Prostate gland (tissue), 2 donors: ENCODE results near the gene GADL1. TPM values are rescaled to one million over a fixed set of nuclear protein-coding genes. Genes with fewer than 3 reads are reported as not detected.

Experiments
- DNase-seq: peaks from one replicate; pipeline ENCODE4 v3.0.0-alpha.2; 2019; ENCODE audit warnings: low spot score
- H3K27ac ChIP-seq, 2 donors: fragments of 200-600 bp; sonication (generic); 2 replicates each; pipeline ENCODE4 v1.5.1; 2017 to 2019
- H3K27me3 ChIP-seq: fragments of 200-600 bp; sonication (generic); replicated peaks from 2 replicates; pipeline ENCODE4 v1.5.1; 2019; ENCODE audit not compliant: insufficient read depth
- H3K36me3 ChIP-seq, 2 donors: fragments of 200-600 bp; sonication (generic); 1 replicate in 1 of 2; 2 replicates in 1 of 2; pipeline versions ENCODE4 v1.5.1 to v1.8.1; 2017 to 2019
- H3K4me1 ChIP-seq: fragments of 200-600 bp; sonication (generic); replicated peaks from 2 replicates; pipeline ENCODE4 v1.5.1; 2019
- H3K4me3 ChIP-seq, 2 donors: fragments of 200-600 bp; sonication (generic); 2 replicates each; pipeline ENCODE4 v1.5.1; 2017 to 2019
- H3K9me3 ChIP-seq: fragments of 200-600 bp; sonication (generic); 2 replicates; pipeline ENCODE4 v1.5.1; 2017
- POLR2A ChIP-seq: fragments of 450-650 bp; IDR thresholded peaks from one replicate; pipeline ENCODE4 v1.6.1; 2016; ENCODE audit warnings: antibody characterized with exemption, mild to moderate bottlenecking
- POLR2AphosphoS5 ChIP-seq: sonication (generic); formaldehyde crosslinking; IDR thresholded peaks from one replicate; pipeline ENCODE4 v1.6.1; 2017; ENCODE audit warnings: antibody characterized with exemption
- WGBS: methylation state at CpG from one replicate; pipeline ENCODE4 v1.1.5; 2018; 5-methylcytosine and 5-hydroxymethylcytosine counted together
- intact Hi-C: fragments of 100-400 bp; cut with DNase I; formaldehyde crosslinking; loops from one replicate; pipeline ENCODE4 v1.14.2; 2022
- total RNA-seq, 2 donors: library from RNA; depleted of rRNA; stranded (reverse); fragments of >200 nt; gene quantifications; one replicate each; pipeline ENCODE4 v1.1.0, GENCODE V29; 2016
- TF ChIP-seq, protein P1 (sequence below), 4 experiments: fragments of 200-600 bp in 2 of 4; fragments of 450-650 bp in 2 of 4; sonication (generic) in 2 of 4; IDR thresholded peaks; 1 replicate in 3 of 4; 2 replicates in 1 of 4; pipeline ENCODE4 v1.5.1; 2016 to 2019; ENCODE audit warnings: antibody characterized with exemption in 4 of 4, mild to moderate bottlenecking in 2 of 4, moderate library complexity in 2 of 4

The GADL1 gene
- total RNA-seq, 2 donors from 2014 or later, result not detected

DNA sequence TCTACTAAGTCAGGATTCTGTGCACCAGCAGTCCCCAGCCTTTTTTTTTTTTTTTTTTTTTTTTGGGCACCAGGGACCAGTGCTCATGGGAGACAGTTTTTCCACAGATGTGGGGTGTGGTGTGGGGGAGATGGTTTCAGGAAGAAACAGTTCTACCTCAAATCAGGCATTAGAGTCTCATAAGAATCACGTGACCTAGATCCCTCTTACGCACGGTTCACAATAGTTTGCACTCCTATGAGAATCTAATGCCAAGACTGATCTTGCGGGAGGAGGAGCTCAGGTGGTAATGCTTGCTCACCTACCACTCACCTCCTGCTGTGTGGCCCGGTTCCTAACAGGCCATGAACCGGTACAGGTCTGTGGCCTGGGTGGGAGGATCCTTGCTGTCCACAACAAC is 88.8 kb downstream of the GADL1 start:
- no peaks in the 10 kb centered on the region for H3K36me3 ChIP-seq
- 97% methylated on average over 6 of the region's 6 CpGs for WGBS
- H3K27ac ChIP-seq, result no peak overlapping the region
- no peaks in the 10 kb centered on the region for H3K9me3 ChIP-seq
- intact Hi-C loops, result no loop called here
- no peaks in the 10 kb centered on the region for H3K4me1 ChIP-seq
- DNase-seq, result no peak
- H3K27me3 ChIP-seq, result no peaks in the 10 kb centered on the region
- H3K4me3 ChIP-seq, result no peak overlapping the region
- no peak for TF ChIP-seq POLR2AphosphoS5
- TF ChIP-seq, protein P1, sequence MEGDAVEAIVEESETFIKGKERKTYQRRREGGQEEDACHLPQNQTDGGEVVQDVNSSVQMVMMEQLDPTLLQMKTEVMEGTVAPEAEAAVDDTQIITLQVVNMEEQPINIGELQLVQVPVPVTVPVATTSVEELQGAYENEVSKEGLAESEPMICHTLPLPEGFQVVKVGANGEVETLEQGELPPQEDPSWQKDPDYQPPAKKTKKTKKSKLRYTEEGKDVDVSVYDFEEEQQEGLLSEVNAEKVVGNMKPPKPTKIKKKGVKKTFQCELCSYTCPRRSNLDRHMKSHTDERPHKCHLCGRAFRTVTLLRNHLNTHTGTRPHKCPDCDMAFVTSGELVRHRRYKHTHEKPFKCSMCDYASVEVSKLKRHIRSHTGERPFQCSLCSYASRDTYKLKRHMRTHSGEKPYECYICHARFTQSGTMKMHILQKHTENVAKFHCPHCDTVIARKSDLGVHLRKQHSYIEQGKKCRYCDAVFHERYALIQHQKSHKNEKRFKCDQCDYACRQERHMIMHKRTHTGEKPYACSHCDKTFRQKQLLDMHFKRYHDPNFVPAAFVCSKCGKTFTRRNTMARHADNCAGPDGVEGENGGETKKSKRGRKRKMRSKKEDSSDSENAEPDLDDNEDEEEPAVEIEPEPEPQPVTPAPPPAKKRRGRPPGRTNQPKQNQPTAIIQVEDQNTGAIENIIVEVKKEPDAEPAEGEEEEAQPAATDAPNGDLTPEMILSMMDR (IDR thresholded peaks at IDR 0.05), result no peak
- TF ChIP-seq POLR2A, result no peak

DNA sequence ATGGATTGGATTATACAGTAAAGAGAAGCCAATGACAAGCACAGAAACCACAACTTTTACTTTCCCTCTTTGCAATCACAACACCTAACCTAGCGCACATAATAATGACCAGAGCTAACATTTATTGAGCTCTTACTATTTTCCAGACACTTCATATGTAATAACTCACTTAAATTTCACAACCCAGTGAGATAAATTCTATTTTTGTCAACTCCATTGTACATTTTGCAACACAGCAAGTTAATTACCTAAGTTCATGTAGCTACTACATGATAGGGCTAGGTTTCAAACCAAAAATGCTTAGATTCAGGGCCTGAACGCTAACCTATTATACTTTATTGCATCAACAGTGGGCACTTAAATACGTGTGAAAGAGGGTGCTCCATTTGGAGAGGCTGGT is 89.5 kb downstream of the GADL1 start:
- no peak for DNase-seq
- WGBS, result 89% methylated on average over 3 of the region's 3 CpGs
- H3K4me3 ChIP-seq, result no peak overlapping the region
- H3K4me1 ChIP-seq, result no peaks in the 10 kb centered on the region
- TF ChIP-seq POLR2A (no peak), POLR2AphosphoS5 (no peak)
- TF ChIP-seq, protein P1 (IDR thresholded peaks at IDR 0.05), result no peak
- no peaks in the 10 kb centered on the region for H3K36me3 ChIP-seq
- intact Hi-C loops, result no loop called here
- no peaks in the 10 kb centered on the region for H3K9me3 ChIP-seq
- no peaks in the 10 kb centered on the region for H3K27me3 ChIP-seq
- H3K27ac ChIP-seq, result no peak overlapping the region

- no peak for TF ChIP-seq POLR2AphosphoS5
- no peak for TF ChIP-seq POLR2A
- TF ChIP-seq, protein P1 (IDR thresholded peaks at IDR 0.05), result no peak
- H3K4me1 ChIP-seq, result no peaks in the 10 kb centered on the region
- no peak for DNase-seq
- H3K27ac ChIP-seq, result no peak overlapping the region
- intact Hi-C loops, result no loop called here
- H3K4me3 ChIP-seq, result no peak overlapping the region
- H3K36me3 ChIP-seq, result no peaks in the 10 kb centered on the region
- no peaks in the 10 kb centered on the region for H3K27me3 ChIP-seq
- WGBS, result 96% methylated on average over 2 of the region's 2 CpGs
- H3K9me3 ChIP-seq, result no peaks in the 10 kb centered on the region
Measured at GRCh38 chr3:30795176-30795575, 99.3 kb downstream of the GADL1 start.

DNA sequence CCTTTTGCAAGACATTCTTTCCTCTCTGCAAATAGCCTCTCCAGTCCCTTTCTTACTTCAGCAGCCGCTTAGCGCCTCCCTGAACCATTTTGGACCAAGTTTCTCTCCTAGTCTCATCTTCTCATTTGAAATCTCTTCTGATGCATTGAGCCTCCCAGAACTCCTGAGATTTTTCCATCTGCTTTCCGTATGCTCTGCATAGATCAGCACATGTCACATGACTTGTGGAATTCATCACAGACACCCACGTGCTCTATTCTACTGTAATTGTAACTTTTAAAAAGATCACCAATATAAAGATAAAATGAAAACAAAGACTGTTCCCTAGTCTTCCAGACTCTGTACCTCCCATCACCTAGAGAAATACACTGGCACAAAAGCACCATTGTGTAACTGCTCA is 100.7 kb downstream of the GADL1 start:
- Histone ChIP-seq H3K4me1 (no peaks in the 10 kb centered on the region), H3K36me3 (no peaks in the 10 kb centered on the region)

GRCh38 chr3:30790150-30790549 is 104.3 kb downstream of the GADL1 start:
- DNase-seq, result no peak
- intact Hi-C loops, result no loop called here
- H3K27me3 ChIP-seq, result no peaks in the 10 kb centered on the region
- no peak overlapping the region for H3K27ac ChIP-seq
- H3K36me3 ChIP-seq, result no peaks in the 10 kb centered on the region
- TF ChIP-seq, protein P1 (IDR thresholded peaks at IDR 0.05), result no peak
- TF ChIP-seq POLR2A, result no peak
- no peak for TF ChIP-seq POLR2AphosphoS5
- no peak overlapping the region for H3K4me3 ChIP-seq
- no peaks in the 10 kb centered on the region for H3K4me1 ChIP-seq
- H3K9me3 ChIP-seq, result no peaks in the 10 kb centered on the region

More for the DNA sequence above, 100.7 kb downstream of the GADL1 start:
- no peak for TF ChIP-seq POLR2AphosphoS5
- no peak for TF ChIP-seq POLR2A
- TF ChIP-seq, protein P1 (IDR thresholded peaks at IDR 0.05), result no peak
- no peak overlapping the region for H3K27ac ChIP-seq
- H3K27me3 ChIP-seq, result no peaks in the 10 kb centered on the region
- no peak for DNase-seq
- 70% methylated on average over 4 of the region's 4 CpGs for WGBS
- H3K9me3 ChIP-seq, result no peaks in the 10 kb centered on the region
- H3K4me3 ChIP-seq, result no peak overlapping the region
- intact Hi-C loops, result no loop called here
